HG03045 (cell line): Measurements from ENCODE around the gene NIM1K.
"Not testable (repeated sequence)": the region's sequence is repeated elsewhere in the genome, so short reads cannot be mapped to it uniquely, and the experiment has no call there.

Experiments
- ATAC-seq: cut with Tn5 transposase; IDR thresholded peaks from one replicate; pipeline ENCODE4 v1.9.1; 2021; ENCODE audit warnings: mild to moderate bottlenecking, moderate library complexity; ENCODE audit not compliant: unreplicated experiment

NIM1K gene

DNA sequence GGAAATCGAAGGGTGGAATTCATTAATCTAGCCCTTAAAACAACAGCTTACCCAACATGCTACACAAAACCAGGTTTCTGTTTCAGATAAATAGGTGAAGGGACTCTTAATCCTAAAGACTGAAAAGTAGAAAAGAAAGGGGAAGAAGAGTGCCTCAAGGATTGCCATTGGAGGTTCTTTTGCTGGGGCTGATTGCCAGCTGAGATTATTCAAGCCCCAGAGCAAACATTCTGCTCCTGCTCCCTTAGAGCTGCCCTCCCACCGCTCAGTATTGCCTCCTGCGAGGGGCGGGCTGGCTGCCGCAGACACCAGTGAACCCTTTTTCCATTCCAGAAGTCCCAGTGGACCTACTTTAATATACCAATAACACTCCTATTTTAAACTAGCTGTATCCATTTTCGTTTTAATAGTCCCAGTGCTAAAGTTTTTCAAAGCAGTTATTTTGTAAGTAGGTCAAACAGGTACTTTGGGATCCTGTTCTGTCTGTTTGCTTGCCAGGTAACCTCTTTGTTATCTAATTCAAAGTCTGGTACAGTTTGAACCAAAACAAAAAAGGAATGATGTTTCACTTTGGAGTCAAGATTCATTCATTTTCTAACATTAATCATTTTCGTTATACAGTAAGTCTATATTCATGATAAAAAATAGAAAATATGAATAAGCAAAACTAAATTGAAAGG, 82.5 kb downstream of the NIM1K start:
- no peak for ATAC-seq

DNA sequence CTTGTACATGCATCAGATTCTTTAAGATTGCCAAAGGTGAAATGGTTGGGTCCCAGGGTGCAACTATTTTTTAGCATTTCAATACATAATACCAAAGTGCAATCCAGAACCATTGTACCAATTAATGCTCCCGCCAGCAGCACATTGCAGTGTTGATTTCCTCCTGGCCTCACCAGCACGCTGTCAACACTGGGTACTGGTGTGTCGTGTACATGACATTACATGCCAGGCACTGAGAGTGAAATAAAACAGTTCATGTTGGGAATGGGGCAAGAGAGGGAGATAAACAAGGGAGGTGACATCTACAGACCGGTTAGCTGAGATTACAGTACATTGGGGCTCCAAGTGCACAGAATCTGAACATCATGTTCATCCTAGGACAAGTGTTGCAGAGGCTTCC, 83.4 kb downstream of the NIM1K start:
- no peak for ATAC-seq

DNA sequence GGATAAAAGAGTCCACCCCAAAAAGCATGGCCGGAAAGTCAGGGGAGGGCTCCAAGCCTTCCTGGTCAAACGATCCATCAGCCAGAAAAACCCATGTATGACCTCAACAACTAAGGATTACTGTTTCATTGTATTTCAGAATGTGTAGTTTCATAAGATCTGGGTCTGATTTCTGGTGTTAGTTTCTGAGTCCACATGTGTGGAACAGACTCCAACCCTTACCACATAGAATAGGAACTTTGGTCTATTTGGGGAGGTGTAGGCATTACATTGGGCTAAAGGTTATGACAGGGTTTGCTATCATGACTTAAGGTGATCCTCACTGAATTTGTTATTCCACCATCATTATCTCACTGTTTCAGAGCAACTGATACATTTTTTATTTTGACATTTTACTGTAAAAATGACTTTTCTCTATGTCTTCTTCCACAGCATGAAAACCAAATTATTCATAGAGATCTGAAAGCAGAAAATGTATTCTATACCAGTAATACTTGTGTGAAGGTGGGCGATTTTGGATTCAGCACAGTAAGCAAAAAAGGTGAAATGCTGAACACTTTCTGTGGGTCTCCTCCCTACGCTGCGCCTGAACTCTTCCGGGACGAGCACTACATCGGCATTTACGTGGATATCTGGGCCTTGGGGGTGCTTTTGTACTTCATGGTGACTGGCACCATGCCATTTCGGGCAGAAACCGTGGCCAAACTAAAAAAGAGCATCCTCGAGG, 87.7 kb downstream of the NIM1K start:
- no peak for ATAC-seq

DNA sequence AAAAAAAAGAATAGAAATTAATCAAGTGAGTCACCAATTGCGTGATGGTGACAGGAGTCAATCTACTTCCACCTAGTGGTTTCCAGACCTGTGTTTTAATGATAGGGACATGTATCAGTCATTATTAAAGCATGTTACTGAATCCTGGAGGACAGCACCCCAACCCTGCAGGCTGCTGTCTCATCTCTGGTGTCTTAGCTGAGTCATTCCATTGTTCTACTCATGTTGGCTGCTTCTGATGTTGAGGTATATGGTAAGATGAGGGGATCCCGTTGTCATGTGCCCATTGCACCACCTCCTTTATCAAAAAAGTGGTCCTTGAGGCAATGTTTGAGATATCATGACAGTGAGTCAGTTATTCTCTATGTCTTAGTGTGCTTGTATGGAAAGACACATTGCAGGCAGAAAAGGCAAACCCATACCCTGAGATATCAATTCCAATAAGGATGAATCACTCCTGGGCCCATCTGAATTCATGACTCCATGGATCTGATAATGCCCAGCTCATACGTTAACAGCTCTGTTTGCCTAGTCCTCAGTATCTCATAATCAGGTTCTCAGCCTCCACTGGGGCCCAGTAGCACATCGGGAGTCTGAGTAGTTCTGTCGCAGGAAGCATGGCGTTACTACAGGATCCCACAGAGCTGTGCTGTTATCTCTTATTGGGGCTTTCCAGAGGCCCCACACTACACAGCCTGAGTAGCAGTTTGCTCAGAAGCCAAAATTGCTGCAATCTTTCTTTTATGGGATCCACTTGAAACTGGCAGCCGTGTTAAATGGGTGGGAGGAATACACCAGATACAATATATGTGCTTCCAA, 90.0 kb downstream of the NIM1K start:
- ATAC-seq: no peak

DNA sequence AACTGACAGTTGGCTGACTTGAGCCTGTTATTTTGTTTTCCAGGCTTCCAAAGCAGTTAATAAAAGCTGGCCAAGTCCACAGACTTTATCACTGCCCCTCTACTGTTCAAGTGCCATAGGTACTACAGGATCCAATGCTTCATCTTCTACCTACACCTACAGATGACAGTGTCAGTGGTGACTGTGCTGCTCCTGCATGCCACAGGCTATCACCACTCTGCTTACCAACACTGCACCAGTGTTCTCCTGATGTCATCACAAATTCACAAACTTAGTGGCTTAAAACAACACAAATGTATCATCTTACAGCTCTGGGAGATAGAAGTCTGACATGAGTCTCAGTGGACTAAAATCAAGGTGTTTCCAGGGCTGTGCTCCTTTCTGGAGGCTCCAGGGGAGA, 94.6 kb downstream of the NIM1K start:
- ATAC-seq: no peak

DNA sequence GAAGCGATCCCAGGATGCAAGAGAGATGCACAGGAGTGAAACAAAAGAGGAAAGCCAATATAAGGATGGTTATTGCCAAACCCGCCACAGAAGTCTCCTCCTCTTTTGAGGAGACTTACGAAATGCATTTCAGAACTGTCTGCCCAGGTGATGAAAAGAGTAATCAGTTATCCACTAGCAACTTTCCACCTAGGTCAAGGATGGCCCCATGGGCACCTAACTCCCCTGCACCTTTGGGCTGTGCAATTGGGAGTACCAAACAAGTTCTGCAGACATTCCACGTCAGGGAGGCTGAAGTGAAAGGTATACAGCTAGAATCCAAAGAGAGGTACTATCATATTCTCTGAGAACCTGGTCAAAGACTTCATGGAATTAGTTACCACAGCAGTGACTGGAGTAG, 95.5 kb downstream of the NIM1K start:
- ATAC-seq: no peak

DNA sequence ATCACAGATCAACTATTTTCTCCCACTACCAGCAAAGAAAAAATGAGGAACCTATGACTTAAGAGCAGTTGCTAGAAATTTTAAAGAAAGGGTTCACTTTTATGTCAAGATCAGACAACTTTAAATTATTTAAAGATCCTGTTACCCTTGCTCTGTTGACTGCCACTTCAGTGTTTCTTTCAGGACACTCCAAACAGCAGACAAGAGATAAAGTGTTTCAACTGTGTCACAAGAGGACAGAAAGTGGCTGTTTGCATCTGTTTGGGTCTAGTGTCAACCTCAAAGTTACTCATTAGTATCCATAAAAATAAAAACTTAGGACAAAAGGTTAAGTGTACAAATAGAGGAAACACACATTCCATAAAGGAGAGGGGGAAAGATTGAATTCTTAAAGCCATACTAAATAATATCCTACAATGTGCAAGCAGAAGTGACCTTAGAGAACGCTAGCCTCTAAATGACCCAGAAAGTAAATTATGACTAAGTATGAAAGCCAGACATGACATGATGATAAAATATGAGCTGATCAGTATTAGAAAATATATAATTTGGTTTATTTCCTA, 96.3 kb downstream of the NIM1K start:
- ATAC-seq: no peak

DNA sequence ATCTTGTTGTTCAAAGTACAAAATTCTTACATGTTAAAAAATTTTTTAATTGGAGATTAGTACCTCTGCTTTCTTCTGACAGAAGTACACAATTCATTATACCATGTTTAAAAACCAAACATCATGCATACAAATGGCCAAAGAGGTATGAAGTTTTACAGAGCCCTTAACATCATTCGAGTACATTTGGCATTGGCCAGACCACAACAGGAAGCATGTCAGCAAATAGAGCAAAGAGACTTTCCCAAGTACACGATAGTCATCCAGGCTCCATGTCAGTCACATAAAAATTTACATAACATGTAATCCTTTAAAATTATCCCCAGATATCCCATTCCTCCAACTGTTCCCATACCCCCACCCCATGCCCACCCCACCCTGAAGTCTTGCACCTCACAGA, 98.7 kb downstream of the NIM1K start:
- ATAC-seq: no peak

DNA sequence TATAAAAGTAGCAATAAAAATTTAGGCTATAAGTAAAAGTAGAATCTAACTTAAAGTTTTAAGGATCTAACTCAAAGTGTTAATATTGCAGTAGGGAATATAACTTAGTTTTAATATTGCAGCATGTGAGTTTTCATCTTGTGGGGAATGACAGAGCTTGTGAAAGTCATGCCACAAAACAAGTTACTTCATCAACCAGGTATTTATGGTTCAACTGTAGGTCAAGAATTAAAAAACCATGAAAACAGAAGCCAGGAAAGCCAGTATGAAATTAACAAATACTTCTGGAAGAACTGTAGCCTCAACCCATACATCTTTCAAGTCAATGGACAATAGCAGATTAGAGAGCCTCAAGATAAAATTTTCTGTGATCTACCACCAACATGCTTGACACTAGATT, 102.2 kb downstream of the NIM1K start:
- ATAC-seq: no peak

DNA sequence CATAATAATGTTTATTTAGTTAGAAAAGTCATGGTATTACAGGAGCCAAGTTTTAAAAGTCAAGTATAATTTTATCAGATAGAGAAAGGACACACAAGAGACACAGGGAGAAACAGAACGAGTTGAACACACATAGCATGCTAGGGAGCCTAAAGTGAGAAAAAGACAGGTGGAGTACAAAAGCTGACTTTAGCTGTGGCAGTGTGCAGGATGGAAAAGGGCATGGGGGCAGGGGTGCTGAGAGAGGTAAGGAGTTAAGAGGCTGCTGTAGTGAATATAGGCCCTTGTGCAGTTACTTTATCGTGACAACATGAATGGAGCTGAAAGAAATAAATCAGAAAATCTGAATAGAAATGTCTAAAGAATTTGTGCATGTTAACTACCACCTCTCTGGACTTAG, 103.2 kb downstream of the NIM1K start:
- ATAC-seq: no peak

DNA sequence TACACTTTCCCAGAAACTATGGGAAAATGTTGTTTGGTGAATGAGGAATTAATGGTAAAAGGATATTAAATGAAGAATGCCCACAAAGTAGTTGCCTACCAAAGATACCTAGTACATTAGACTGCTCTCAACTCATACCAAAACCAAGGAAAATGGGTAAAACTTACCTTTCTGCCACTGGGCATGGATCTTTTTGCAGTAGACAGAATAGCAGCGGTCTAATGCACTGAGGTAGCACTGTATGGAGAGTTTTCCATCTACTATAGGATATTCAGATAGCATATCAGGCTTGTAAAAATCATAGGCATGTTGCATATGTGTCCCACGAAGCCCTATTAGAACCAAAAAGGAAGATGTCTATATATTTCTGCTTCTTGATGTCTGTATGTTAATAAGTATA, 104.8 kb downstream of the NIM1K start:
- ATAC-seq: no peak

DNA sequence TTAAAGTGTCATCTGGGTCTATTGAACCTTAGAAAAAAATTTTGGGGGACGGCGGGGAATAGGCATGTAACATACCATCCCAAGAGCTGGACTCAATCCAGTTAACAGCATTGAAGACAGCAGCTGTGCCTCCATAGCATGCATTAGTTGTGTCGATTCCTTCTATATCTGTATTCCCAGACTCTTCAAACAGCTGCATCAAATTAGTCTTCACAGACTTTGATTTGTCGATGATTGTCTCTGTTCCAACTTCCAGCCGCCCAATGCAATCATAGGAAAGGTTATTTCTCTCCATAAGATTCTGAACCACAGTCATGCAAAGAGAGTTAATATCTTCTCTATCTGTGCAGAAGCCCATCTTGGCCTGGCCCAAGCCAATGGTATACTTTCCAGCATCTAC, 106.4 kb downstream of the NIM1K start:
- no peak for ATAC-seq

DNA sequence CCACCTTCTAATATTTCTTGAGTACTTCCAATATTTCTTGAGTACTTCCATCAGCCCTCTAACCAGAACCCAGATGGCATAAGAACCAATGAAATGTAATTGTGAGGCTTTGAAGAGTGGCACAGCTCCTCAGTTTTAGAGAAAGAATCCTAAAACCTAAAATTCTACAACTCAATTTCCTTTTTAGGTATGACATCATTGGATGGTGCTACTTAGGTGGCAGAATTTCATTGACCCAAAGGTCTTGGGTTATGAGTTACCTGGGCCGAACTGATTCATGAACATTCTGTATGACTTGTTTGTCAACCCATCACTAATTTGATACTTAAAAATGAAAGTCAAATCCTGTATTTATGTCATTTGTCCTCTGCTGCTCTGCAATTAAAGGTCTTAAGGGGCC, 108.1 kb downstream of the NIM1K start:
- no peak for ATAC-seq

DNA sequence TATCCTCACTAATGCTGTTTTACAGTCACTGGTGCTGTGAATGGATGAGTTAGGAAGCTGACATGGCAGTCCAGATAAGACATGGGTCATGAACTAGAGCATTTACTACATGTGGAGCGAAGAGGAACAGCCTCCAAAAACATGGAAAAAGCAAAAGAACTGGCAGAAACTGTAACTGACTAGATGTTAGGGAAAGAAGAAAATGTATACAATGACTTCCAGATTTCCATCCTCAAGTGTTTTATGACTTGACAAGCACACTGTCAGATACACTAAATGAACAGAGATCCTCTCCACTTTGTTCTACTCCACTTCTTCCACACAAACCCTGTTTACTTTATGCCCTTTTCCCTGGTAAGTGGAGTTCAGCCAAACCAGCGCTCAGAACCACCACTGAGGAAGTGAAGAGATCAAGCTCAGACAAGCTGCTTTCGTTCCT, 109.6 kb downstream of the NIM1K start:
- no peak for ATAC-seq

DNA sequence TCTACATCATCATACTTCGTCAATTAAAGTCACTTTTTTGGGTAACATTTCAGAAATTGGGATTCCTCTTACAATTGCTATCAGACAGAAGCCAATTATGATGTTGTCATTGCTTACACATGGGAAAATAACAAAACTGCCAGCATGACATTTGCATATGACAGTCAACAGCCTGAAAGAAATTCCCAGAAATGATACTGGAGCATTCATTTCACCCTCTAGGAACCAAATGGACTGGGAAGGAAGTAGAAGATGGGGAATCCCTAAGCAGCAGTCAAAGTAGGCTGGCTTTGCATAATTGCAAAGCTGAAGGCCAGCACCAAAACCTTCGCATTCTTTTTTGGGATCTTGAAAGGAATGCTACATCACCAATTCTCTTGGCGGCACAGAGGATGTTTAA, 110.5 kb downstream of the NIM1K start:
- ATAC-seq: no peak

DNA sequence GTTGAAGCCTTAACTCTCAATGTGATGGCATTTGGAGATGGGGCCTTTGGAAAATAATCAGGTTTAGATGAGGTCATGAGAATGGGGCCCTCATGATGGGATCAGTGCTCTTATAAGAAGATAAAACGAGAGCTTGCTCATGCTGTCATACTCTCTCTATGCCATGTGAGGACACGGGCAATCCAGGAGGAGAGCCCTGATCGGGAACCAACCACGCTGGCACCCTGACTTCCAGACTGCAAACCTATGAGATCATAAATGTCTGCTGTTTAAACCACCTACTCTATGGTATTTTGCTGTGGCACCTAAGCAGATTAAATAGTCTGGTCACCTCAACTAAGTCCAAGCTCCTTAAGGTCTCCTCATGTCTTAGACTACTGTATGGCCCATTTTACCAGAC, 111.2 kb downstream of the NIM1K start:
- ATAC-seq: no peak

DNA sequence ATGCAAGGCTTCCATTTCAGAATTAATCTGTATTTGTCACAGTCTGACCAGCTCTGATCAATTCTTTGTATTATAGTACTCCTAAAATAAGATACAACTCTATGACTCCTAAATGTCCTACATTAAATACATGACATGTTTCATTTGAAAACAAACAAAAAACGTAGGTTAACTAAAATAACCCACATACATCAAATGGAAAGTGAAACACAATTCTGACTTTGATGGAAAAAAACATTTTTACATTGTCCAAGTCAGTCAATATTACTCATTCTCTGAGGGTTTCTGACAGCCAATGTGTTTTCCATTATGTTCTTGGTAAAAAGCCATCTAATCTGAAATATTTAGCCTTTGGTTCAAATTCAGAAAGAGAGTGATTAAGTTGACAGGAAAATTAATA, 112.5 kb downstream of the NIM1K start:
- ATAC-seq: no peak

DNA sequence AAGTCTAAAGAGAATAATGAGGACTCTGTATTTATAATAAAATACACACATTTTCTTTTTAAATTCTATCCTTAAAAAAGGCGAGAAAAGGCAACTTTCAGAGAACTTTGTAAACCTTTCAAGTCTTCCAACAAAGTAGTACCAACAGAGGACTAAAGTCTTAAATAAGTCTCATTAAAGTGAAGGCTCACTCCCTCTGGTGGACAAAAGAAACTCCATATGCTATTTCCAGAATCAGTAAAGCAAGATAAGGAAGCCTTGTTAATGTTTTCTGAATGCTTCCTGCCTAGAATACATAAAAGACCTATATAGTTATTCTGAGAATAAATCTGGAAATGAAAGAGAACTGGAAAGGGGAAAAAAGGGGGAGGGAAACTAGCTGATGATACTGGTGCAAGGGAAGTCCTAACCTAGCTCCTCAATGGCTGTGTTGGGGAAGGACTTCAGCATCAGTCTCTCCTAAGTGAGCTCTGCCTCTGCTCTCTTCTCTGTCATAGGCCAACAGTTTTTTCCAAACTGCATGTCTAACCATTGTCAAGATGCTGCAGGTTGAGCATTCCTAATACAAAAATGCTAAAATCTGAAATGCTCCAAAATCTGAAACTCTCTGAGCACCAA, 114.0 kb downstream of the NIM1K start:
- ATAC-seq: no peak

DNA sequence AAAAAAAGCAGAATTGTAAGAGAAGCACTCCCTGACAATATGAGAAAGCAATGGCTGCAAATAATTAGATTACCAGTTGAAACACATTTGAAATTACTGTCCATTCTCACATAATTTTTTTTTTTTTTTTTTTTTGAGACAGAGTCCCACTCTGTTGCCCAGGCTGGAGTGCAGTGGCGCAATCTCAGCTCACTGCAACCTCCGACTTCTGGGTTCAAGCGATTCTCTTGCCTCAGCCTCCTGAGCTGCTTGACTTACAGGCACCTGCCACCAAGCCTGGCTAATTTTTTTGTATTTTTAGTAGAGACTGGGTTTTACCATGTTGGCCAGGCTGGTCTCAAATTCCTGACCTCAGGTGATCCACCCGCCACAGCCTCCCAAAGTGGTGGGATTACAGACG, 114.9 kb downstream of the NIM1K start:
- ATAC-seq: not testable (repeated sequence)

DNA sequence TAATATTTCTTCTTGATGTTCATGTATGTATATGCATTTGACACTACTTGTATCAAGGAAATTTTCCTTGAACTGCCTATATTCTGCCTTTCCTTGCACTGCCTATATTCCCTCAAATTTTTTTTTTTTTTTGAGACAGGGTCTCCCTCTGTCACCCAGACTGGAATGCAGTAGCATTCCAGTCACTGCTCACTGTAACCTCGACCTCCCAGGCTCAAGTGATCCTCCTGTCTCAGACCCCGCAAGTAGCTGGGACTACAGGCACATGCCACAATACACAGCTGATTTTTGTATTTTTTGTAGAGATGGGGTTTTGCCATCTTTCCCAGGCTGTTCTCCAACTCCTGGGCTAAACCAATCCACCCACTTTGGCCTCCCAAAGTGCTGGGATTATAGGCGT, 117.1 kb downstream of the NIM1K start:
- ATAC-seq: no peak

DNA sequence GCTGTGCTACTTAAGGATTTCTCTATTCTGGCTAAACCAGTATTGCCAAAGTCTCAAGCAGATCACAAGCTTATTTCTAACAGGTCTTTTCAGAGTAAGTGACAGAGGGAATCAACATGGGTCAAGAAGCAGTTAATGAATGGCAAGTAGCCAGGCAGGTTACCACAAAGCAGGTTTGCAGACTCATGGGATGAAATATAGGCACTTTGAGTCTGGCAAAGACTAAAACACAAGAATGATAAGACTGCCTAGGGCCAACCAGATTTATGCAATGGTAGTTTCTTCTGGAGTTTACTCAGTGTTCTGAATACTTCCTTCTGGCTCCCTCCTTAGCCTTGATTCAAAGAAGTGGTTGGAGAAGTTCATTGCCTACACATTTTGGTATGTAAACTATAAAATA, 117.6 kb downstream of the NIM1K start:
- ATAC-seq: no peak
